ELF-1 (cell line): ENCODE measurements around the gene PRC1.

ENCODE experiments used
- DNase-seq: peaks from one replicate; pipeline ENCODE4 v3.0.0-alpha.2; 2016; ENCODE audit warnings: low read depth, low spot score

Gene PRC1

GRCh38 chr15:90990446-90990845 lies 3.9 kb downstream of the PRC1 start:
- no peak for DNase-seq

- no peak for DNase-seq
These were observed 5.1 kb downstream of the PRC1 start for GRCh38 chr15:90989040-90989768.

- DNase-seq: peak; percentile 43
These were observed 6.0 kb downstream of the PRC1 start for GRCh38 chr15:90988296-90988695.

DNA sequence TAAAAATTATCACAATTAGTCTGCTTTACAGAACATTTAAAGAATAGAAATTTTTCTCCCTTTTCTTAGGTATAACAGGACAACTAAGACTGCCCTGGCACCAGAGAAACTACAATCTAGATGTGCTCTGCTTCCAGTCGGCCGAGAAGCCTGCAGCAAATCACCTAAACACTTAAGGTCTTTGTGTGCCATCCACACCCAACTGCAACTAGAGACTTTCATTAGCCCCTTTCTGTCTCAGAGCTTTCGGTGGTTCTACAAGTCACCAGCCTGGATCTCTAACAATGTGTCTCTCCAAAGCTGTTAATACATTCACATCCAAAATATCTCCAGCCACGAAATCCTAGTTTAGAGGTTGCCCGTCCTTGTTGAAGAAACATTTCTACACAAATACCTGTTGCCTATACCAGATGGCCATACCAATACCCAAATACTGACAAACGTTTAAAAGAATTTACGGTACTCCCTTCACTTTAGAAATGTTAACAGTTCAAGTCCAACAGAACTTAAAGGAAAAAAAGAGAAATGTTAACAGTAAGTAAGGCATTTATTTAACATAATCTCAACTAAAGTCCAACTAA lies 6.7 kb downstream of the PRC1 start:
- no peak for DNase-seq

- DNase-seq: no peak
These were observed 7.4 kb downstream of the PRC1 start for GRCh38 chr15:90986790-90987507.

GRCh38 chr15:90982135-90982534 lies 12.2 kb downstream of the PRC1 start:
- no peak for DNase-seq

- DNase-seq: no peak
These were observed 12.7 kb downstream of the PRC1 start for GRCh38 chr15:90981681-90982080.

DNA sequence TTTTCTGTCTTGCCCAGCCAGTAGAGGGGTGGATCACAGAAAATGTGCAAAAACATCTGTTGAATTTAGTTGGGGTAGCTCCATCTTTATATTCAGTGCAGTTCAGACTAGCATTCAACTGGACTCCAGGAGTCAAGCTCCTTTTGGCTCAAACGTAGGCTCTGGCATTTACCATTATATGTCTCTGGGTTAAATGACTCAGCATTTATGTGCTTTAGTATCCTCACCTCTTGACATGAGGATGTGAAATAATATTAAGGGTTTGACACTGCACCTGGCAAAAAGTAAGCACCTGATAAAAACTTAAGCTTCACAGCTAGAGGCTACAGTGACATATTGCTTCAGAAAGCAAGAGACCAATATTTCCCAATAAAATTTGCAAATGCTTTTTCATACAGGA lies 14.8 kb downstream of the PRC1 start:
- DNase-seq: no peak

DNA sequence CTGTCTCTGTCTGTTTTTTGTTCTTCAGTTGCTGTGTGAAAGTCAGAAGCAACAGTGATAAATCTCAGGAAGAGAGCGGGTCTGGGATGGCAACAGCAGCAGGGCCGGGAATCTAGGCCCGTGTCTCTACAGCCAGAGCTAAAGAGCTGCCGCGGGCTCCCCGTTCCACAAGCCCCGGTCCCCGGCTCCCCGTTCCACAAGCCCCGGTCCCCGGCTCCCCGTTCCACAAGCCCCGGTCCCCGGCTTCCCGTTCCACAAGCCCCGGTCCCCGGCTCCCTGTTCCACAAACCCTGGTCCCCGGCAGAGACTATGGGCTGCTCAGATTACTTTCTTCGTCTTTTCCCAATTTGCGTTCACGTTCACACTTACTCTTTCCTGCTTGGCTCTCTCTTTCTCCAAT lies 20.1 kb downstream of the PRC1 start:
- no peak for DNase-seq

DNA sequence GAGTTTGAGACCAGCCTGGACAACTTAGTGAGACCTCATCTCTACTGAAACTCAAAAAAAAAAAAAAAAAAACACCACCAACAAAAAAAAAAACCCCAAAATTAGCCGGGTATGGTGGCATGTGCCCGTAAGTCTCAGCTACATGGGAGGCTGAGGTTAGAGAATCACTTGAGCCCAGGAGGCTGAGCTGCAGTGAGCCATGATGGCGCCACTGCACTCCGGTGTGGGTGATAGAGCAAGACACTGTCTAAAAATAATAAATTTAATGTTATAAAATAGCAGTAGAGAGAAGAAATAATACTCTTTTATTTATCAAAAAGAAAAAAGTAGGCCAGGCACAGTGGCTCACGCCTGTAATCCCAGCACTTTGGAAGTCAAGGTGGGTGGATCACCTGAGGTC lies 22.2 kb downstream of the PRC1 start:
- no peak for DNase-seq

GRCh38 chr15:90970274-90970673 lies 24.1 kb downstream of the PRC1 start:
- DNase-seq: no peak

DNA sequence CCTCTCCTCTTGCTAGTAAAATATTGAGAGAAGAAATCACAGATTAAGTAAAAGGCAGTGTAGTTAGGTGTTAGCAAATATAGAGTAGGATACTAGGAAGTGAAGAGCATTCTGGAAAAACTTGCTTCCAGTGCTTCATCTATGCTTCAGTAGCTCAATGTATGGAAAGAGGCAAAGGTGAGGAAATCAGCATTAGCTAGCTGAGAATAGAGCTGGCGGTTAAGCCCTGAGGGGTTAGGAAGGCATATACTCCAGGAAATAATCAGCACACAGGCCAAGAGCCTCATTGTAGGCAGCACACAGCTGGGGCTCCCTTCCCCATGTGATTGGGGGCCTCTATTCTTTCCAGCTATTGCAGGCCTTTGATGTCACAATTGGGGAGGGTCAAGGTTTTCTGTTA lies 25.9 kb downstream of the PRC1 start:
- no peak for DNase-seq

DNA sequence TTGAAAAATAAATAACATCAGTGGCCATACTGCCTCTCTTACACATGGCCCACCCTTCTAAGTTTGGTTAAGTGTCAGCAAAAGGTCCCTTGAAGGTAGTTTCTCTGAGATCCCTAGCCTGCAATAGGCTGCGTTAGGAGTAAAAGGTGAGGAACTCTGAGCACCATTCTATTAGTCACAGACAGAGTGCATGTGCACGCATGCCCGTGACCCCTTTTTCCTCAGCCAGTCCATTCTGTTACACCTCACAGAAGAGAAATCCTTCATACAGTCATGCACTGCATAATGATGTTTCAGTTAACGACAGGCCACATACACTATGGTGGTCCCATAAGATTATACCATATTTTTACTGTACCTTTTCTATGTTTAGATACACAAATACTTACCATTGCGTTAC lies 27.1 kb downstream of the PRC1 start:
- DNase-seq: no peak

- no peak for DNase-seq
These were observed 28.1 kb downstream of the PRC1 start for GRCh38 chr15:90966262-90966661.

- no peak for DNase-seq
These were observed 32.3 kb downstream of the PRC1 start for GRCh38 chr15:90962021-90962420.

- no peak for DNase-seq
These were observed 33.8 kb downstream of the PRC1 start for GRCh38 chr15:90960298-90961091.

DNA sequence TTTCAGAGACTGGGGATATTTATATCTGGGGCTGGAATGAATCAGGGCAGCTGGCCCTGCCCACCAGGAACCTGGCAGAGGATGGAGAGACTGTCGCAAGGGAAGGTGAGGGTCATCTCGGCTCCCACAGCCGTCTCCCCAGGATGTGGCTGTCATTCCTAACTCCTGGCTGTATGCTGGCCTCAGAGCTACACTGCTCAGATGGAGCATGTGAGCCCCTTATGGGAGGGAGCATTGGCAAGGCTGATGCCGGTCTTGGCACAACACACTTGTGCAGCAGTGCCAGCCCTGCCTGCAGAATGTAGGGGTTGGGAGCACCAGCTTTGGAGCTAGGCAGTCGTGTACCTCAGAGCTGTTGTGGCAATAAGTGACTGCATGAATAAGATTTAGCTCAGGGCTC lies 34.4 kb downstream of the PRC1 start:
- no peak for DNase-seq

DNA sequence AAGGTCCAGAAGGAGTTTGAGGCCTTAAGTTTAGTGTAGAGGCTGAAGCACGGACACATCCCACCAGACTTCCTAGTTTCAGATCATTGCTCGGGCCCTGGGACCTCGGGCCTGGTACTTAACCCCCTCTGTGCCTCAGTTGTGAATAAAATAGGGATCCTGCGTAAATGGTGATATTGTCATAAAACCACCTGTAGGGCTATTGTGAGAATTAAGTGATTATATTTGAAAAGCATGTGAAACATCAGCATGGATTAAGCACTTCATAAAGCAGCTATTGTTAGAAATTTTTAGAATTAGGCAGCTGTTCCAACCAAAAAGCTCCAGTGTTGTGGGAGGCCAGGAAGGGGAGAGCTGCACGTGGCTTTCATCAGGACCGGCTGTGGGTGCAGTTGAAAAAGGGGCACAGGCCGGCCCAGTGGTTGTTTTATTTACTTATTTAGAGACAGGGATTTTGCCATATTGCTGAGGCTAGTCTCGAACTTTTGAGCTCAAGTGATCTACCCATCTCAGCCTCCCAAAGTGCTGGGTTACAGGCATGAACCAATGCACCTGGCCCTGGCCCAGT lies 35.2 kb downstream of the PRC1 start:
- no peak for DNase-seq

DNA sequence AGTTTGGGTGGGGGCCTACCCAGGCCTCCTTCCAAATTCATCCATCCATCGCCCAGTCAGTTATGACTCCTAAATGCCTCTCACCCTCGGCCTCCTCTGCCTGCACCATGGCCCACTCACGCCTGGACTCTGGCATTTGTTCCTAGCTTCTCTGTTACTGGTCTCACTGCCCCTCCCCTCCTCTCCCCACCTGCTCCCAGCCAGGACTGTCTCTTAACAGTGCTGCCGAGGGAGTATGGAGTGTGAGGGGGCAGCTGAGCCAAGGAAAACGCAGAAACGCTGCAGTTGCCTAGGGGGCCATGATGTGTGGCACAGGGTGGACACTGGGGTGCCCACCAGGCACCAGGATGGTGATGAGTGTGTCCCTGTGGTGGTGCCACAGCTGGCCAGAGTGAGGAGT lies 36.5 kb downstream of the PRC1 start:
- DNase-seq: no peak

DNA sequence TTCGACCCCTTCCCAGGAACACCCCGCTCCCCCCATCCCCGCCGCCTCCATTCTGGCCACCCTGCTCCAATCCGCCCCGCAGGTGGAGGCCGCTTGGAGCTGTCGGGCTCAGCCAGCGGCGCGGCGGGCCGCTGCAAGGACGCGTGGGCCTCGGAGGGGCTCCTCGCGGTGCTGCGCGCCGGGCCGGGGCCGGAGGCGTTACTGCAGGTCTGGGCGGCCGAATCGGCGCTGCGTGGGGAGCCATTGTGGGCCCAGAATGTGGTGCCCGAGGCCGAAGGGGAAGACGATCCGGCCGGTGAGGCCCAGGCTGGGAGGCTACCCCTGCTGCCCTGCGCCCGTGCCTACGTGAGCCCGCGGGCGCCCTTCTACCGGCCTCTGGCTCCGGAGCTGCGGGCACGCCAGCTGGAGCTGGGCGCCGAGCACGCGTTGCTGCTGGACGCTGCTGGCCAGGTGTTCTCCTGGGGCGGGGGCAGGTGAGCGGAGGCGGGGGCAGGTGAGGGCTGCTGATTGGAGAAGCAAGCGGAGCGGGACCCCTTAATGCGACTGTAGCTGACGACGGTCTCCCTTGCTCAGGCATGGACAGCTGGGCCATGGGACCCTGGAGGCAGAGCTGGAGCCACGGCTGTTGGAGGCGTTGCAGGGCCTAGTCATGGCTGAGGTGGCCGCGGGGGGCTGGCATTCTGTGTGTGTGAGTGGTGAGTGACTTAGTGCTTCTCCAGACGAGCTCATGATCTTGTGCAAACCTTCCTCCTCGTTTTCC lies 37.1 kb downstream of the PRC1 start:
- DNase-seq: peak; percentile 32
